Endothelial cell of umbilical vein (primary cell): Measurements from ENCODE around the gene ZNF791. TPM values are rescaled to one million over a fixed set of nuclear protein-coding genes. Genes with fewer than 3 reads are reported as not detected.
A peak's percentile ranks its signal among the peaks of the same experiment; 100 is the strongest.

Experiments used
- BruUV-seq: library from RNA; stranded (reverse); fragments of 400-500 nt; replicated peaks from 2 replicates; lab custom pipeline; 2021; lab: Mats Ljungman, UMichigan
- CTCF ChIA-PET: fragments of 300-600, 350-600 bp; sonication (Branson Sonifier 250); formaldehyde crosslinking; loops from one replicate; lab custom pipeline; 2021; ENCODE audit warnings: antibody characterized with exemption, inconsistent platforms; lab: Charles Lee
- POLR2A ChIA-PET: fragments of 300-600, 350-600 bp; sonication (Branson Sonifier 250); formaldehyde crosslinking; loops from one replicate; lab custom pipeline; 2021; ENCODE audit warnings: antibody characterized with exemption, inconsistent platforms; lab: Charles Lee
- DNase-seq: peaks from one replicate; pipeline ENCODE4 v3.0.0-alpha.2; 2011; ENCODE audit warnings: low read depth, low spot score
- FAIRE-seq: peaks from 2 replicates; lab custom pipeline; 2011; peaks lifted over from hg19 to GRCh38; lab: Jason Lieb, UNC
- H2AFZ ChIP-seq: 2 replicates; pipeline ENCODE4 v1.6.0; 2012; ENCODE audit warnings: low read depth, low read length, control low read depth, inconsistent platforms
- H3K27ac ChIP-seq: 2 replicates; pipeline ENCODE4 v1.5.1; 2011; ENCODE audit warnings: low read depth, mild to moderate bottlenecking, control low read depth, low read length, moderate library complexity; ENCODE audit not compliant: insufficient read depth
- H3K27me3 ChIP-seq, 2 experiments: 2 replicates each; pipeline versions ENCODE4 v1.6.0 to v1.6.1; 2011; ENCODE audit warnings: low read length in 2 of 2, mixed read lengths in 1 of 2; ENCODE audit not compliant: control insufficient read depth in 2 of 2, insufficient read depth in 2 of 2
- H3K36me3 ChIP-seq, 2 experiments: 2 replicates in 1 of 2; 3 replicates in 1 of 2; pipeline ENCODE4 v1.5.1; 2011; ENCODE audit warnings: low read length in 2 of 2, mild to moderate bottlenecking in 1 of 2, moderate library complexity in 1 of 2; ENCODE audit not compliant: control insufficient read depth in 2 of 2, insufficient read depth in 2 of 2; ENCODE audit errors: extremely low read depth in 1 of 2
- H3K4me1 ChIP-seq: 3 replicates; pipeline ENCODE4 v1.5.1; 2011; ENCODE audit warnings: mild to moderate bottlenecking, low read length; ENCODE audit not compliant: control insufficient read depth, insufficient read depth; ENCODE audit errors: extremely low read depth
- H3K4me2 ChIP-seq: 2 replicates; pipeline ENCODE4 v1.6.1; 2011; ENCODE audit warnings: low read length, control low read depth, mixed read lengths; ENCODE audit not compliant: insufficient read depth
- H3K4me3 ChIP-seq, 3 experiments: fragments of 200-600 bp in 1 of 3; sonication (generic), shearing (Covaris generic) in 1 of 3; replicated peaks in 1 of 3; 2 replicates each; pipeline ENCODE4 v1.5.1; 2011 to 2016; ENCODE audit warnings: control low read depth in 3 of 3, low read length in 3 of 3, mild to moderate bottlenecking in 2 of 3, inconsistent platforms in 1 of 3, low read depth in 1 of 3, moderate library complexity in 1 of 3; ENCODE audit not compliant: insufficient read depth in 1 of 3
- H3K79me2 ChIP-seq: 2 replicates; pipeline ENCODE4 v1.6.0; 2012; ENCODE audit warnings: low read length, inconsistent platforms; ENCODE audit not compliant: control insufficient read depth, insufficient read depth
- H3K9ac ChIP-seq: replicated peaks from 2 replicates; pipeline ENCODE3; 2011; ENCODE audit warnings: low read length, control low read depth; ENCODE audit not compliant: insufficient read depth; ENCODE audit errors: extremely low read depth
- H3K9me1 ChIP-seq: replicated peaks from 3 replicates; pipeline ENCODE4 v1.6.0; 2011; ENCODE audit warnings: mild to moderate bottlenecking, low read length; ENCODE audit not compliant: control insufficient read depth, insufficient read depth; ENCODE audit errors: extremely low read depth
- H3K9me3 ChIP-seq: replicated peaks from 2 replicates; pipeline ENCODE4 v1.5.1; 2012; ENCODE audit warnings: low read length, inconsistent platforms; ENCODE audit not compliant: control insufficient read depth, insufficient read depth
- H4K20me1 ChIP-seq: replicated peaks from 2 replicates; pipeline ENCODE3; 2011; ENCODE audit warnings: mild to moderate bottlenecking, low read length; ENCODE audit not compliant: control insufficient read depth, insufficient read depth; ENCODE audit errors: extremely low read depth
- CTCF ChIP-seq, 2 donors: IDR thresholded peaks; 1 replicate in 1 of 2; 2 replicates in 1 of 2; pipeline ENCODE4 v1.5.1; 2011; ENCODE audit warnings: low read length in 2 of 2, mild to moderate bottlenecking in 2 of 2, moderate library complexity in 2 of 2, control low read depth in 1 of 2, inconsistent platforms in 1 of 2, low read depth in 1 of 2; ENCODE audit not compliant: insufficient read depth in 1 of 2; ENCODE audit errors: extremely low read depth in 1 of 2
- EZH2 ChIP-seq: IDR thresholded peaks from 2 replicates; pipeline ENCODE4 v1.6.1; 2012; ENCODE audit warnings: borderline replicate concordance, low read depth, mild to moderate bottlenecking, moderate library complexity, low read length, inconsistent platforms; ENCODE audit not compliant: severe bottlenecking
- FOS ChIP-seq: IDR thresholded peaks from 2 replicates; pipeline ENCODE4 v1.6.1; 2011; ENCODE audit warnings: mild to moderate bottlenecking, low read length, moderate library complexity, borderline replicate concordance; ENCODE audit not compliant: insufficient read depth
- GATA2 ChIP-seq: IDR thresholded peaks from 2 replicates; pipeline ENCODE4 v1.7.0; 2011; ENCODE audit warnings: low read depth, mild to moderate bottlenecking, moderate library complexity, mixed read lengths, low read length; ENCODE audit not compliant: insufficient read length, insufficient read depth
- JUN ChIP-seq: IDR thresholded peaks from 2 replicates; pipeline ENCODE4 v1.6.1; 2011; ENCODE audit warnings: borderline replicate concordance, low read depth; ENCODE audit not compliant: insufficient read length, insufficient read depth
- MAX ChIP-seq: IDR thresholded peaks from 2 replicates; pipeline ENCODE4 v1.6.1; 2011; ENCODE audit not compliant: insufficient read depth, insufficient read length
- MYC ChIP-seq: IDR thresholded peaks from one replicate; pipeline ENCODE4 v1.6.1; 2011; ENCODE audit warnings: mild to moderate bottlenecking, low read depth, low read length
- POLR2A ChIP-seq: IDR thresholded peaks from 2 replicates; pipeline ENCODE4 v1.6.1; 2012; ENCODE audit warnings: low read depth, mild to moderate bottlenecking, control low read depth, low read length
- POLR2AphosphoS5 ChIP-seq: IDR thresholded peaks from 2 replicates; pipeline ENCODE4 v1.6.1; 2012; ENCODE audit warnings: low read depth, mild to moderate bottlenecking, control low read depth, low read length, moderate library complexity; ENCODE audit not compliant: insufficient read depth
- dilution Hi-C: fragments of 300-500 bp; cut with MboI; formaldehyde crosslinking; loops from one replicate; pipeline ENCODE4 v1.15.0; 2019; ENCODE audit warnings: low sequenced_read_pairs; ENCODE audit not compliant: extremely low pct_ligation_motif_present
- intact Hi-C: fragments of 100-400 bp; cut with micrococcal nuclease; formaldehyde crosslinking; loops from one replicate; pipeline ENCODE4 v1.10.0; 2022
- polyA plus RNA-seq, 4 experiments: library from polyadenylated mRNA; depleted of rRNA in 3 of 4; stranded (reverse) in 3 of 4; unstranded in 1 of 4; fragments of >200 nt; gene quantifications; 2 replicates each; pipeline versions ENCODE4 v1.2.1 to v1.2.3, GENCODE V29; 2011 to 2012; ENCODE audit warnings: missing spikeins in 1 of 4
- total RNA-seq: library from RNA; stranded (reverse); gene quantifications from 2 replicates; pipeline ENCODE4 v1.2.3, GENCODE V29; 2021

ZNF791 gene
- total and polyA plus RNA-seq, 2 donors (not counting 3 experiments of a cell fraction or from before 2014, with no cell fraction given) = 8.3 to 21.8 TPM

GRCh38 chr19:12607631-12608030, 3.1 kb upstream of the ZNF791 start:
- BruUV-seq = no TSS peak
- no peaks in the 10 kb centered on the region for H4K20me1 ChIP-seq
- no peaks in the 10 kb centered on the region for H3K9me1 ChIP-seq
- H3K9ac ChIP-seq = no peak overlapping the region
- peaks cover 18% of the 10 kb centered on the region for H3K79me2 ChIP-seq
- TF ChIP-seq GATA2 (no peak), CTCF (IDR thresholded peaks at IDR 0.05; ENCODE audit: extremely low read depth in 1 of 2, insufficient read depth in 1 of 2, low read depth in 1 of 2, low read length in 2 of 2) (no peak), EZH2 (no peak), JUN (no peak), MYC (no peak), MAX (no peak), POLR2A (no peak), FOS (no peak), POLR2AphosphoS5 (no peak)
- intact Hi-C loops = no loop called here
- POLR2A ChIA-PET = no interaction called here
- CTCF ChIA-PET = no interaction called here
- peaks cover 13% of the 10 kb centered on the region for H3K4me1 ChIP-seq
- no peak overlapping the region for H3K4me2 ChIP-seq
- H2AFZ ChIP-seq = no peak overlapping the region
- DNase-seq = no peak
- no peak overlapping the region for H3K4me3 ChIP-seq
- no peaks in the 10 kb centered on the region for H3K27me3 ChIP-seq
- H3K36me3 ChIP-seq = peaks cover 0 to 7% of the 10 kb centered on the region in 2 experiments
- FAIRE-seq = peak; percentile 53
- H3K27ac ChIP-seq = no peak overlapping the region
- dilution Hi-C loops = no loop called here
- no peaks in the 10 kb centered on the region for H3K9me3 ChIP-seq
